GM10847 (cell line): ENCODE data around the gene CD52.

Source experiments
- POLR2A ChIP-seq: IDR thresholded peaks from 2 replicates; pipeline ENCODE4 v1.6.1; 2011; ENCODE audit not compliant: insufficient read length; ENCODE audit errors: extremely low read depth

Gene CD52

GRCh38 chr1:26317612-26318337, at the start of gene CD52:
Gene CD52, plus strand, starts transcription at chr1:26317958. Its CDS starts 60 bp downstream, at chr1:26318018.
- no peak for TF ChIP-seq POLR2A

GRCh38 chr1:26268290-26269197, 49.2 kb upstream of the CD52 start:
- TF ChIP-seq POLR2A = no peak

- no peak for TF ChIP-seq POLR2A
Observed at GRCh38 chr1:26269198-26269550, 48.6 kb upstream of the CD52 start.

- no peak for TF ChIP-seq POLR2A
Observed at GRCh38 chr1:26274801-26275425, 42.8 kb upstream of the CD52 start.

- TF ChIP-seq POLR2A = no peak
Observed at GRCh38 chr1:26275580-26276431, 42.0 kb upstream of the CD52 start.

- TF ChIP-seq POLR2A = no peak
Observed at GRCh38 chr1:26276432-26276838, 41.3 kb upstream of the CD52 start.

- no peak for TF ChIP-seq POLR2A
Observed at GRCh38 chr1:26277261-26277661, 40.5 kb upstream of the CD52 start.

- no peak for TF ChIP-seq POLR2A
Observed at GRCh38 chr1:26277719-26278118, 40.0 kb upstream of the CD52 start.

- no peak for TF ChIP-seq POLR2A
Observed at GRCh38 chr1:26278303-26278702, 39.5 kb upstream of the CD52 start.

- TF ChIP-seq POLR2A = no peak
Observed at GRCh38 chr1:26278724-26279455, 38.9 kb upstream of the CD52 start.

GRCh38 chr1:26279456-26280332, 38.1 kb upstream of the CD52 start, which contains the start of gene SH3BGRL3:
Gene SH3BGRL3, plus strand, starts transcription at chr1:26280086. Its CDS starts 70 bp downstream, at chr1:26280156.
- peak; percentile 73 for TF ChIP-seq POLR2A

- no peak for TF ChIP-seq POLR2A
Observed at GRCh38 chr1:26280333-26281042, 37.3 kb upstream of the CD52 start.
